GM21529 (cell line): Measurements from ENCODE around the gene EIF1.

Source experiments
- ATAC-seq: cut with Tn5 transposase; IDR thresholded peaks from one replicate; pipeline ENCODE4 v1.9.1; 2021; ENCODE audit not compliant: unreplicated experiment

Gene EIF1

DNA sequence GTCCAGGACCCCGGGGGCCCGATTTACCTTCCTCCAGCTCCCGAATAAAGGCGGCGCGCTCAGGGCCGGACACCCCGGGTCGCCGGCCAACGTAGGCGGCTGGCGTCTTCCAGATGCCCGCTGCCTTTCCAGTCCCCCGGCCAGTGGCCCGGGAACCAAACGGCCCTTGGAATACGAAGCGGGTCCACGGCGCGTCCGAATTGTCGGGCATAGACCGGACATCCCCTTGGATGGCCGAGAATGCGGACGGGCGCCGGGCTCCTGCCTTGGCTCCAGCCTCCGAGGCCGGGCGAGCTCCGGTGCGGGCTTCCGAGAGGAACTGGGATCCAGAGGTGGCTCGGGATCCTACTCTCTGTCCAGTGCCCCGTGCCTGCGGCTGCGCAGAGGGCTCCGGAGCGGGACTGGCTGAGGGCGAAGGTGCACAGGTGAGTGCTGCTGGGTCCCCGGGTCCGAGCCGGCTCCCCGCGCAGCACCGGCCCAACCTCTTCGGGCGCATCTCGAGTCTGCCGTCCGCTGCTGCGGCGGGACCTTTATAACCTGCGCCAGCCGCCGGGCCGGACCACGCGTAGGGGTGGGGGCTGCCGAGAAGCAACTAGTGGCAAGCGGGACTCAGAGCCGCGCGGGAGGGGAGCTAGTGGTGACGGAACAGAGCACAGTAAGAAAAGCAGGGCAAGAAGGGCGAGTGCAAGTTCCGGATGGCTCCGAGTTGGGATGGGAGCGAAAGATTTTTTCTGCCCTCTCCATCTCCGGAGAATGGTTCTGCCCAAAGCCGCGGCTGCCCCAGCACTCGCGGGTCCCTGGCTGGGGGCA, 45.7 kb downstream of the EIF1 start, which contains the start of gene HAP1:
Gene HAP1 (minus strand): TSS at position 505 of the 810 bp plus-strand sequence. CDS start 9 bp downstream, at position 496.
- no peak for ATAC-seq

DNA sequence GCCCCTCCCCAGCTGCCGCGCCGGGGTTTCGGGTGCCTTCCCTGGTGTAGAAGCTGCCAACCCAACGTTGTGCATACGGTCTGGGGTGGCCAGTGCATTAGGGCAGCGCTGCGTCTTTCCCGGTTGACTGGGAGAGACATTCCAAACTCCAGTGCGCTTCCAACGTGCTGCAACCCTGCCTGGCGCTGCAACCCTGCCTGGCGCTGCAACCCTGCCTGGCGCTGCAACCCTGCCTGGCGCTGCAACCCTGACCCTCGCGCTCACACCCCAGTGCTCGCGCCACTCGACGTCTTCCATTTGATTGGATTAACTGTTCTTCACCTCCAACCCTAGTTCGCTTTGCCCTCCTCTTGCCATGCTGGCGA, 46.2 kb downstream of the EIF1 start:
- ATAC-seq = no peak

DNA sequence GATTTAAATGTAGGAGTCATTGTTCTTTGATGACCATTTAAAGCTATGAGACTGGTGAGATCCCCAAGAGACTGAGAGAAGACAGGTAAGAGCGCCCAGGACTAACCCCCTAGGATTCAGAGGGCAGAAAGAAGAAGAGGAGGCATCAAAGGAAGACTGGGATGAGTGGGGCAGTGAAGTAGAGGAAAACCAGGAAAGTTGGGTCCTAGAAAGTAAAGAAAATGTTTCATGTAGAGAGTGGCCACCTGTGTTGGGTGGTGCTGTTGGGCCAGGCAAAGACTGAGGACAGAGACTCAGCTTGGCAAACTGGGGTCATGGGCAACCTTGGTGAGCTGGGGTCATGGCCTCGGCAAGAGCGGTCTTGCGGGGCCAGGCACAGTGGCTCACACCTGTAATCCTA, 47.1 kb downstream of the EIF1 start:
- no peak for ATAC-seq

- ATAC-seq = no peak
Observed at GRCh38 chr17:41736983-41737679, 48.4 kb downstream of the EIF1 start.

DNA sequence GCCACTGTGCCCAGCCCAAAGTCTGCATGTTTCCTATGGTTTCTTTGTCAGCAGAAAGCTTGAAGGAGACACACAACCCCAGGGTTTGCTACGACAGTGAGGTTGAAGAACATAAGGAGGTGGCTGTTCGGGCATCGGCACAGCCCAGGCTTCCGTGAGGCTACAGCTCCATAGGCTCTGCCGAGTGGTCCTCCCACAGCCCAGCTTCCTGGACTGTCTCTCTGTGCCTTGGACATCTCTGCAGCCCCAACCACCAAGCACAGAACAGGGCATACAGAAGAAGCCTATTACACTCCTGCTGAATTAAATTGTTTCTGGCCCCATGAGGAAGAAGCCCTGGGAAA, 49.0 kb downstream of the EIF1 start:
- ATAC-seq = no peak

- ATAC-seq = peak; percentile 70
Observed at GRCh38 chr17:41738077-41738800, 49.6 kb downstream of the EIF1 start.

- no peak for ATAC-seq
Observed at GRCh38 chr17:41738801-41739112, 50.1 kb downstream of the EIF1 start.

GRCh38 chr17:41739661-41740352, 51.1 kb downstream of the EIF1 start:
- ATAC-seq = no peak

- no peak for ATAC-seq
Observed at GRCh38 chr17:41740506-41740905, 51.8 kb downstream of the EIF1 start.

- ATAC-seq = no peak
Observed at GRCh38 chr17:41741709-41742108, 53.0 kb downstream of the EIF1 start.
